ENCODE measurements around the gene CD48. TPM values are rescaled to one million over a fixed set of nuclear protein-coding genes. Genes with fewer than 3 reads are reported as not detected.

Gene CD48
- polyA plus RNA-seq, 1 donor (not counting 4 experiments of a cell fraction or from before 2014, with no cell fraction given): 0.07 TPM

DNA sequence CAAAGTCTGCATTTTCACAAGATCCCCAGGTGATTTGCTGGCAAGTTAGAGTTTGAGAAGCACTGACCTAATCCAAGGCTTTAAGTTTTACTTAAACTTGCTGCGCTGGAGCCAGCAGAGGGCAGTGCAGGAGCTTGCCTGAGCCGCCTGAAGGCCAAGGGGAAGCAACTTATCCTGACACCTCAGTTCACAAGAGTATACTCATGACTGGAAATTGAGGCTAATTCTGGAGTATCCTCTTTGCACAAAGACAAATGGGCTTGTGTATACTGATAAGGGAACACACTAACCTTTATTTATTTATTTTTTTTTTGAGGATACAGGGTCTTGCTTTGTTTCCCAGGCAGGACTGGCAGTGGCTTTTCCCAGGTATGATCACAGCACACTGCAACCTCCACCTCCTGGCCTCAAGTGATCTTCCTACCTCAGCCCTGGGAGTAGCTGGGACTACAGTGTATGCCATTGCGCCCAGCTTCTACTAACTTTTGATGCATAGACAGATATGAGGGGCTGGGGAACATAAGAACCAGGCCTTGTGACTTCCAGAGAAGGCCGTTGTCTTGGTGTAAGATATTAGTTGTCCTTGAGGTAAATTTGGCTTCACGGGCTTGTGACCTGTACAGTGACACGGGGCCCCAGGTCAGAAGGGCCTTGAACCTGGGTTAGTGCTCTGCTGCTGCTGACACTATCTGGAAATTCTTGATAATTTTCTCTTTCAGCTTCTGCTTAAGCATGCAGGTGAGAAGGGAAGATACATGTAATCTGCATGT is 35.8 kb downstream of the CD48 start:
- peak; percentile 2 for DNase-seq (ENCODE audit: low read depth, low spot score)
- dilution Hi-C loops (cut with MboI; ENCODE audit: extremely low pct_ligation_motif_present, low sequenced_read_pairs): no loop called here
- no peak overlapping the region for H3K4me3 ChIP-seq (ENCODE audit: control insufficient read depth in 2 of 3, extremely low read depth in 1 of 3, insufficient read depth in 2 of 3, low read depth in 1 of 3, low read length in 3 of 3)
- H4K20me1 ChIP-seq (ENCODE audit: control insufficient read depth, extremely low read depth, insufficient read depth, low read length): no peaks in the 10 kb centered on the region
- H3K9ac ChIP-seq (ENCODE audit: control insufficient read depth, extremely low read depth, insufficient read depth, low read length): no peak overlapping the region
- no peaks in the 10 kb centered on the region for H3K27me3 ChIP-seq (ENCODE audit: control insufficient read depth, extremely low read depth, insufficient read depth, low read length)
- no peaks in the 10 kb centered on the region for H3K9me3 ChIP-seq (ENCODE audit: control insufficient read depth, low read depth, low read length)
- H3K4me1 ChIP-seq (ENCODE audit: control insufficient read depth, extremely low read depth, insufficient read depth, low read length): peaks cover 5% of the 10 kb centered on the region
- no peaks in the 10 kb centered on the region for H3K9me1 ChIP-seq (ENCODE audit: control insufficient read depth, extremely low read depth, insufficient read depth, low read length)
- H3K4me2 ChIP-seq (ENCODE audit: control insufficient read depth, extremely low read depth, insufficient read depth, low read depth, low read length): no peak overlapping the region
- no peaks in the 10 kb centered on the region for H3K79me2 ChIP-seq (ENCODE audit: control insufficient read depth, insufficient read depth, low read length)
- no peak overlapping the region for H3K27ac ChIP-seq (ENCODE audit: control insufficient read depth, insufficient read depth, low read length)
- no peak for TF ChIP-seq EZH2 (IDR thresholded peaks at IDR 0.05; ENCODE audit: low read length)
- TF ChIP-seq, protein P1, sequence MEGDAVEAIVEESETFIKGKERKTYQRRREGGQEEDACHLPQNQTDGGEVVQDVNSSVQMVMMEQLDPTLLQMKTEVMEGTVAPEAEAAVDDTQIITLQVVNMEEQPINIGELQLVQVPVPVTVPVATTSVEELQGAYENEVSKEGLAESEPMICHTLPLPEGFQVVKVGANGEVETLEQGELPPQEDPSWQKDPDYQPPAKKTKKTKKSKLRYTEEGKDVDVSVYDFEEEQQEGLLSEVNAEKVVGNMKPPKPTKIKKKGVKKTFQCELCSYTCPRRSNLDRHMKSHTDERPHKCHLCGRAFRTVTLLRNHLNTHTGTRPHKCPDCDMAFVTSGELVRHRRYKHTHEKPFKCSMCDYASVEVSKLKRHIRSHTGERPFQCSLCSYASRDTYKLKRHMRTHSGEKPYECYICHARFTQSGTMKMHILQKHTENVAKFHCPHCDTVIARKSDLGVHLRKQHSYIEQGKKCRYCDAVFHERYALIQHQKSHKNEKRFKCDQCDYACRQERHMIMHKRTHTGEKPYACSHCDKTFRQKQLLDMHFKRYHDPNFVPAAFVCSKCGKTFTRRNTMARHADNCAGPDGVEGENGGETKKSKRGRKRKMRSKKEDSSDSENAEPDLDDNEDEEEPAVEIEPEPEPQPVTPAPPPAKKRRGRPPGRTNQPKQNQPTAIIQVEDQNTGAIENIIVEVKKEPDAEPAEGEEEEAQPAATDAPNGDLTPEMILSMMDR (optimal IDR thresholded peaks at IDR 0.05 in 1 of 3, IDR thresholded peaks at IDR 0.05 in 1 of 3, conservative IDR thresholded peaks at IDR 0.05 in 1 of 3; ENCODE audit: extremely low read depth in 1 of 3, insufficient read depth in 2 of 3, low read length in 3 of 3): peak; percentile 79 to 90 (median 85)
- no peak overlapping the region for H2AFZ ChIP-seq (ENCODE audit: control insufficient read depth, low read length)
- H3K36me3 ChIP-seq (ENCODE audit: control insufficient read depth in 2 of 2, extremely low read depth in 1 of 2, insufficient read depth in 2 of 2, low read length in 2 of 2): no peaks in the 10 kb centered on the region
- FAIRE-seq: peak; percentile 57

DNA sequence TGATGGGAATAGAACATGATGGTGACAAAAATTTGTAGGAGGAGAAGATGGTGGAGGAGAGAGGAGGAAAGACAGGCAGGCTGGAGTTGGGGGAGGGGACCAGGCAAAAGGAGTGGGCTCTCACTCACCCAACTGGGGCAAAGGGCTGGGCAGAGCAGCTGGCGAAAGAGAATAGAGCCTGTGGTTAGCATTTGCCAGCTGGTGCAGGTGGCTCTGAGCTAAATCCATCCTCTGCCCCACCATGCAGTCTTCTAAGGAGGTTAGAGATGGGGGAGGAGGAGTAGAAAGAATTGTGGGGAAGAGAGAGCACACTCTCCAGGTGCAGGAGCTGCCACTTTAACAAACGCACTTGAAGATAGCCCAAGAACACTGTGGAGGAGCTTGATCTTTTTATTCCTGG is 37.2 kb downstream of the CD48 start:
- Histone ChIP-seq H3K9ac (ENCODE audit: control insufficient read depth, extremely low read depth, insufficient read depth, low read length) (no peak overlapping the region), H3K4me3 (ENCODE audit: control insufficient read depth in 2 of 3, extremely low read depth in 1 of 3, insufficient read depth in 2 of 3, low read depth in 1 of 3, low read length in 3 of 3) (no peak overlapping the region), H3K36me3 (ENCODE audit: control insufficient read depth in 2 of 2, extremely low read depth in 1 of 2, insufficient read depth in 2 of 2, low read length in 2 of 2) (no peaks in the 10 kb centered on the region), H3K4me1 (ENCODE audit: control insufficient read depth, extremely low read depth, insufficient read depth, low read length) (peaks cover 5% of the 10 kb centered on the region), H2AFZ (ENCODE audit: control insufficient read depth, low read length) (no peak overlapping the region), H4K20me1 (ENCODE audit: control insufficient read depth, extremely low read depth, insufficient read depth, low read length) (no peaks in the 10 kb centered on the region), H3K27ac (ENCODE audit: control insufficient read depth, insufficient read depth, low read length) (no peak overlapping the region), H3K79me2 (ENCODE audit: control insufficient read depth, insufficient read depth, low read length) (no peaks in the 10 kb centered on the region), H3K27me3 (ENCODE audit: control insufficient read depth, extremely low read depth, insufficient read depth, low read length) (no peaks in the 10 kb centered on the region), H3K4me2 (ENCODE audit: control insufficient read depth, extremely low read depth, insufficient read depth, low read depth, low read length) (no peak overlapping the region), H3K9me1 (ENCODE audit: control insufficient read depth, extremely low read depth, insufficient read depth, low read length) (no peaks in the 10 kb centered on the region), H3K9me3 (ENCODE audit: control insufficient read depth, low read depth, low read length) (no peaks in the 10 kb centered on the region)
- FAIRE-seq: no peak
- dilution Hi-C loops (cut with MboI; ENCODE audit: extremely low pct_ligation_motif_present, low sequenced_read_pairs): no loop called here
- TF ChIP-seq, protein P1 (optimal IDR thresholded peaks at IDR 0.05 in 1 of 3, IDR thresholded peaks at IDR 0.05 in 1 of 3, conservative IDR thresholded peaks at IDR 0.05 in 1 of 3; ENCODE audit: extremely low read depth in 1 of 3, insufficient read depth in 2 of 3, low read length in 3 of 3): no peak
- no peak for TF ChIP-seq EZH2 (IDR thresholded peaks at IDR 0.05; ENCODE audit: low read length)
- DNase-seq (ENCODE audit: low read depth, low spot score): no peak

Data from keratinocyte (primary cell).